Dermis blood vessel endothelial cell (primary cell): ENCODE results near the gene TSPAN15. TPM values are rescaled to one million over a fixed set of nuclear protein-coding genes. Genes with fewer than 3 reads are reported as not detected.
A peak's percentile ranks its signal among the peaks of the same experiment; 100 is the strongest.

ENCODE experiments used
- DNase-seq: peaks from one replicate; pipeline ENCODE4 v3.0.0; 2010
- total RNA-seq: library from RNA; depleted of rRNA; stranded (reverse); fragments of >200 nt; gene quantifications from 2 replicates; pipeline ENCODE4 v1.2.3, GENCODE V29; 2014

The TSPAN15 gene
- total RNA-seq = 108 and 175 TPM in 2 replicates

DNA sequence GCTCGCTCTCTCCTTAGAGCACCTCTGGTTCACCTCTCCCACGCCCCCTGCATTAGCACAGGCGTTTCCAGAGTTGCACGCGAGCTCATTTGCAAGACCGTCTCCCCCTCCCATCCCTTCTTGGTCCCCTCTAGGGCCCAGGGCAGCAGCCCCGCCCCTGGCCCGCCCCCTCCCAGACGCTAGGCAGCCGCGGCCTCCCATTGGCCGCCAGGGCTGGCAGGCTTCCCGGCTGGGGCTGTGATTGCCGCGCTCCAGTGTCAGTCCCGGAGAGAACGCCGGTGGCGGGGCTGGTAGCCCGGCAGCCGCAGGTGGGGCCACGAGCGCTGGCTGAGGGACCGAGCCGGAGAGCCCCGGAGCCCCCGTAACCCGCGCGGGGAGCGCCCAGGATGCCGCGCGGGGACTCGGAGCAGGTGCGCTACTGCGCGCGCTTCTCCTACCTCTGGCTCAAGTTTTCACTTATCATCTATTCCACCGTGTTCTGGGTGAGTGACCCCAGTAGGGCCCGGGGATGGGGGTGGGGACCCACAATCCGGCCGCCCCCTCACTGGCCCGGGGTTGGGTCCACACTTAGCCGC is at the start of gene TSPAN15:
TSS of gene TSPAN15 (plus strand) at position 257 of the 575 bp plus-strand sequence. CDS start at position 387, 130 bp downstream.
- peak; percentile 92 for DNase-seq

DNA sequence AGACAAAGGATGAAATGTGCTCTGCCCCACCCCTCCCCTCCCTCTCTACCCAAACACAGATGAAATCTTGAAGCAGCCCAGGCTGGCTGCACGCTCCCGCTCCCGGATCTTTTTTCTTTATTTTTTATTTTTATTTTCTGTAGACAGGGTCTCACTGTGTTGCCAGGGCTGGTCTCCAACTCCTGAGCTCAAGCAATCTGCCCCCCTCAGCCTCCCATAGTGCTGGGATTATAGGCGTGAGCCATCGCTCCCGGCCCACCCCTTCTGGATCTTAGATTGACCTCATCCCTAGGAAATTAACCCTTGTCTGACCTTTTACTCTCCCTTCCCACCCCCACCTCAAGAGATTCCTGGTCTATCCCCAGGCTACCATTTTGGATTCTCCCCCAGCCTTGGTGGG is 48.9 kb upstream of the TSPAN15 start:
- DNase-seq = no peak

DNA sequence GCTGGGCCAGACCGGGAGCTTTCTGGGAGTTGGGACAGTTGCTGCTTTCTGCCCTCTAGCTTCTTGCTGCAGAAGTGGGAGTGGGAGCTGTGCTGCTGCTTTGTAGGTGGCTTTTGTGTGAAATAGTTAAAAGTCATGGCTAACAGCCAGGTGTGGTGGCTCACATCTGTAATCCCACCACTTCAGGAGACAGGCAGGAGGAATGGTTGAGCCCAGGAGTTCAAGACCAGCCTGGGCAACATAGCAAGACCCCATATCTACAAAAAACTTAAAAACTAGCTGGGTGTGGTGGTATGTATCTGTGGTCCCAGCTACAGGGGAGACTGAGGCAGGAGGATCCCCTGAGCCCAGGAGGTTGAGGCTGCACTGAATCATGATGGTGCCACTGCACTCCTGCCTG is 48.2 kb upstream of the TSPAN15 start:
- DNase-seq = no peak

DNA sequence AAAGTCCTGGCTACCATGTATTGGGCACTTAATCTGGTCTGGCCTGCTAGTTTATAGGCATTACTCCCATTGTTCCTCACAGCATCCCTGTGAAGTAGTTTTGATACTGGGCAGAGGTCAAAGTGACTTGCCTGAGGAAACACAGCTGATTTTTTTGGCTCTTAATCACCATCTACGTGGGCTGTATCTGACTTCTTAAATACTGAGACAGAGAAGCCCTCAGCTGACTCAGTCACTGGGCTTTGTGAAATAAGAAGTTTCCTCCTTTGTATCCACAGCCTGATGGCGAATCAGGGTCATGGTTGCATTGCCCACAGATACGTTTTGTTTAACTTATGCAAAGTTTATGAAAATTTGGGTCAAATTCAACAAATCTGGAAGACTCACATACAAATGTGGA is 47.7 kb upstream of the TSPAN15 start:
- peak; percentile 85 for DNase-seq

DNA sequence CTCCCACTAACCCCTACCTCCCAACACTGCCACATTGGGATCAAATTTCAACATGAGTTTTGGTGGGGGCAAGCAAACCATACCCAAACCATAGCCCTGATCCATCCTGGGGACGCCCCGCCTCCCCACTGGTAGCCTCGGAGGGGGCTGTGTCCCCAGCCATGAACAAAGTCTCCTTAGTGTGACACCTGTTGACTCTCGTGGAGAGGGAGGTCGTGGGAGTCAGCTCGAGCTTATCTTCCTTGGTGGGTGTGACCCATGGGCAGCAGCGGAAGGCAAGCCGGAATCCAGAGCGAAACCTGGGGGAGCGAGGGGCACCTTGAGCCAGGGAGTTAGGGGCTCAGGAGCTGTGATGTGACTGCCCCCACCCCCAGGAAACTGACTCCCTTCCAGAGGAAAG is 46.5 kb upstream of the TSPAN15 start:
- DNase-seq = no peak

DNA sequence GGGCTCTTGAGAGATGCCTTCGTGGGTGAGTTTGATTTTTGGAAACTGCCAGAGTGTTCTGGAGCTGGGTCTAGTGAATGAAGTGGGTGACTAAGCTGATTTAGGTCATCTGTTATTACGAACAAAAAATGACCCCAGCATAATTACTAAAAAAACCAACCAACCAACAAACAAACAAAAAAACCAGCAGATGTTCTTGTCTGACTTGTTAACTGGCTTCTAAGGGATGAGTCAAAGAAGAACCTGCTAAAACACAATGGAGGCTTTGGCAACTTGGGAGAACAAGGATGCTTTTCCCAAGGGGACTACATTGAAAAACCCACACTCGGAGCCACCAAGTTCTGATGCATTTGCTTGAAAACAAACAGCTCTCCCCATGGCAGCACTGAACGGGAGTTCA is 46.0 kb upstream of the TSPAN15 start:
- no peak for DNase-seq

DNA sequence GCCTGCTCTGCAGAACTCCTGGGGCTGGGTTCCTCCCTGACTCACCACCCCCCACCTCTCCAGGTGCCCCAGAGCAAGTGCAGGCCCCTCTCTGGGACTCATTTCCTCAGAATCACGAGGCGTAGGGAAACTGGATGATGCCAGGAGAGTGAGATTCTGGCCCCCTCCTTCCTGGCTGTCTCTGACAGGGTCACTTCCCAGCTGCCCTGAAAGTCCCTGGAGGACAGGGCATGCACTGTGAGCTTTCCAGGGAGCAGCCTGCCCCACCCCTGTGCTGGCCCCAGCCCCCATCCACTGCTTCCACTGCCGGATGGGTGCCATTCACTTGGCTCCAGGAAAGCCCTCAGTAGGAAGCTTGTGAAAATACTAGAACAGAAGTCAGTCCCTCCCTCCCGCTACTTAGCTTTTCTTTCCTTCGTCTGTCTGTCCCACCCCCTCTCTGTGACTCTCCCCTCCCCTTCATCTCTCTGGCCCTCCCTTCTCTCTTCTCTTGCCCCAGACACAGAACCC is 44.9 kb upstream of the TSPAN15 start:
- peak; percentile 57 for DNase-seq

DNA sequence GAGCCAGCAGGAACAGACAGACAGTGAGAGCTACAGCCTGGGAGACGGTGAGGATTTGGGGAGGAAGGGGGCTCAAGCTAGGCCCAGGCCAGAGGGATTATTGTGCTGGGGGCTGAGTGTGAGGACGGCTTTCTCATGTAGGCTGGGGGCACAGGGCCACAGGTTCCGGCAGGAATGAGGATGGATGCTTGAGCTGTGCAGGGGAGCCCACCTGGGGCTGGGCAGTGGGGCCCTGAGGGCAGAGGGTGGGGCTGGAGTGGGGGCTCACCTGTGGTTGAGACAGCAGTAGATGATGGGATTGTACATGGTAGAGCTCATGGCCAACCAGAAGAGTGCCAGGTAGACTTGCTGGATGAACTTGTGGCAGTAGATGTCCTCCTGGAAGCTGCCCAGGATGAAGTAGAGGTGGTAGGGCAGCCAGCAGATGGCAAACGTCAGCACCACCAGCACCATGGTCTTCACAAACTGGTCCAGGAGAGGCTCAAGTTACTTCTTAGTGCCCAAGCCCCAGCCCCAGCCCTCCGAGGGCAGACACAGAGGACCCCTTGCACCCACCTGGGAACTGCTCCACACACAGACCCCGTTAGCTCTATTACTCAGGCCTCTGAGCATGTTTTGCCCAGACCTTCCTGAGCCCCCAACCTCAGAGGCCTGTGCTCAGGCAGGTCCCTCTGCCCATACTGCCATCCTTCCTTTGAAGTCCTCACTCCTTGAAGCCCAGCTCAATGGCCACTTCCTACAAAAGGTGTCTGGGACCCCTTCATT is 44.3 kb upstream of the TSPAN15 start:
- DNase-seq = no peak

DNA sequence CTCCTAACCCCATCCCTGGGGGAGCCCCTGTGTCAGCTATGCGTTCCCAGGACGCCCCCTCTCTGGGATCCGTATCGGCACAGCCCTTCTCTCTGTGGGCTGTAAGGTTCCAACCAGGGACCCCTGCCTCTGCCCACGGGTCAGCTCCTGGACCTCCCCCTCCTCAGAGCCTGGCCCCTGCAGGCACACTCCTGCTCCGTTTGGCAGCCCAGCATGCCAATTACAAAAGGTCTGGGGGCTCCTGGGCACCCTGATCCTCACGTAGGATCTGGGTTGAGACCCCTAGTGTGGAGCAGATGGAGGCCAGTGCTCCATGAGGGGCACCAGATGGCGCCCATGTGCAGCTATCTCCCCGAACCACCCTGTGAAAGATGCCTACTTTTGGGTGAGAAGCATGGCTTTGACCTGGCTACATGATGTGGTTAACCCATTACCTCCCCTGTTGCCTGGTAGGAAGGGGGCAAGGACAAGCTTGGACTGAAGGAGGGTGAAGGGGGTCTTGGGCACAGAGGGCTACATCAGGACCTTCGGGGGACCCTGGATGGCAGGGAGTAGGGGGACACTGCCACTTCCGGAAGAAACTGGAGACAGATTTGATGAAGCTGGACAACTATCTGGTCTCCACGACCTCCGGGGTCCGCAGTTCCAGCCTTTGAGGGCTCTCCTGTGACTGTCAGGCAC is 43.5 kb upstream of the TSPAN15 start:
- peak; percentile 65 for DNase-seq

DNA sequence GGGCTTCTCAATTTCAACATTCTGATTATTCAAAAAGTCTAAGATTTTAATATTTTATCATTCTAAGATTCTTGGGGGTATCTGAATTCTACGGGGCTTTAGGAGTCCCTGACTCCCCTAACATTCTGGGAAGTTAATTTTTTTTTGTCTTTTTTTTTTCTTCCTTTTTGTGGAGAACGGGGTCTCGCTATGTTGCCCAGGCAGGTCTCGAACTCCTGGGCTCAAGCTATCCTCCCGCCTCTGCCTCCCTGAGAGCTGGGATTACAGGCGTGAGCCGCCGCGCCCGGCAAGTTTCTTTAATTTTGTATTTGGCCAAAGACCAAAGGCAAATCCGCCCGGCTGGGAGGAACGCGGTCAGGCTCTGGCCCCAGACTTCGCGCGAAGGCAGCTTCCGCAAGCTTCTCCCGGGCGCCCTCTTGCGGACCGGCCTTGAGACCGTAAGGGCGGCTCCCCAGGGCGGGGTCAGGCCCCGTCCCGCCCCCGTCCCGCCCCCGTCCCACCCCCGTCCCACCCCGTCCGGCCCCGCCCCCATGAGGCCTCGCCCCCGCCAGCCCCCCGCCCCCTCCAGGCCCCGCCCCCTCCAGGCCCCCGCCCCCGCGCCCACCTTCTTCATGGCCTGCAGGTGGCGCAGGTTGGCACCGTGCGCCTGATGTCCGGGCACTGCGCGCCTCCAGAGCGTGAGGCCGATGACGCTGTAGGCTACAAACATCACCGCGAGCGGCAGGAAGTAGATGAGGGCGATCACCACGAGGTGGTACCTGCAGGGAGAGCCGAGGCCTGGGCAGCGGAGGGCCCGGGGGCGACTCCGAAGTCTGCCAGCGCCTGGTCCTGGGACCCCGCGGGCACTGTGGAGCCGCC is 42.7 kb upstream of the TSPAN15 start:
- peak; percentile 95 for DNase-seq

DNA sequence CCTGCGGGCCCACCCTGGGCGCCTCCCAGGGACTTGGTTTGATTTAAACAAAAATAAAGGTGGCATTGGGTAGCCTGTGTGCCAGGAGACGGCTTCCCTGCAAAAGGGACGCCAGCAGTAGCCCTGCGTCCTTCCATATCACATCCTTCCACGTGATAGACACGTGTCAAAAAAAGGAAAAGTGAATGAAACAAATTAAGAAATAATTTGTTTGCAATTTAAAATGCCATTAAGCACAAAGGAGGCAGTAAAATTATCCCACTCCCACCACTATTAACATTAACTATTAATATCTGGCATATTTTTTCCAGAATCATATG is 42.1 kb upstream of the TSPAN15 start:
- no peak for DNase-seq

DNA sequence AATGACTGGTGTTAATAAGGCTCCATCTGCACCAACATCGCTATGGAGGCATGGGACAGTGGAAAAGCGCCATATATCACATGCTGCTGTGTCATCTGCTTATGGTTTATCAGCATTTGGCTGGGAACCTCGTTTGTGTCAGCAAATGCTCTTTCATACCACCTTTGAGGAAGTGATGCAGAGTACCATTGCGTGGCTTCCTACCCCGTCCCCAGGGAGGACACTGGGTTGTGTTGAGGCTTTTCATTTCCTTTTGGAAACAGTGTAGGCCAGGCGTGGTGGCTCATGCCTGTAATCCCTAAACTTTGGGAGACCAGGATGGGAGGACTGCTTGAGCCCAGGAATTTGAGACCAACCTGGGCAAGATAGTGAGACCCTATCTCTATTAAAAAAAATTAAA is 41.3 kb upstream of the TSPAN15 start:
- DNase-seq = no peak

DNA sequence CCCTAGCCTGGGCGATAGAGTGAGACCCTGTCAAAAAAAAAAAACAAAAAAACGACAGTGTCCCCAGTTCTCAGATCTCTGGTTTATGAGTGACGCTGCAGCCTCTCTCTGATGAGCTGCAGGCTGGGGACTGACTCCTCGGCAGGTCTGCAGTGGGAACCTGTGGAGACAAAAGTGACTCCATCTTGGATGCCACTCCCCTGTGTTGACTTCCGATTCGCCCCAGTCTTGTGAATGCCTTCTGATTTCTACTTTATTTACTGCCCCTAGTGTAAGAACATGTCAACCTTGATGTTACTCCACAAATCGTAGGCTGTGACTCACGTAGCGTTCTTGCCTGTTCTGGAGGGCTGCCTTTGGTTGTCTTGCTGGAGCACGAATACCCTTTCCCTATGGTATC is 40.8 kb upstream of the TSPAN15 start:
- no peak for DNase-seq

DNA sequence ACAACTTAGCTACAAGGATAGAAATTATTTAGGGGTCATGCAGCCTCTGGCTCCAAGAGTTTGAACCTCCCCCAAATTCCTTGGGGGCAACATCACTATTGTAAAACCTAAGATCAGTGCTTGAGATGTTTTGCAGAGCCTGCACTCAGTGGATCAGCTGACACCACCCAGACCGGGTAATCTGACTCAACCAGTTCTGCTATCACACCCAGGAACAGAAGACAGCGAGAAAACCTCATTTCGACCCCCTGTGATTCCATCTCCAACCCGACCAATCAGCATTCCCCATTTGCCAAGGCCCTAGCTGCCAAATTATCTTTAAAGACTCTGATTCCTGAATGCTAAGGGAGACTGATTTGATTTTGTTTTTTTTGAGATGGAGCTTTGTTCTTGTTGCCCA is 39.8 kb upstream of the TSPAN15 start:
- DNase-seq = no peak

DNA sequence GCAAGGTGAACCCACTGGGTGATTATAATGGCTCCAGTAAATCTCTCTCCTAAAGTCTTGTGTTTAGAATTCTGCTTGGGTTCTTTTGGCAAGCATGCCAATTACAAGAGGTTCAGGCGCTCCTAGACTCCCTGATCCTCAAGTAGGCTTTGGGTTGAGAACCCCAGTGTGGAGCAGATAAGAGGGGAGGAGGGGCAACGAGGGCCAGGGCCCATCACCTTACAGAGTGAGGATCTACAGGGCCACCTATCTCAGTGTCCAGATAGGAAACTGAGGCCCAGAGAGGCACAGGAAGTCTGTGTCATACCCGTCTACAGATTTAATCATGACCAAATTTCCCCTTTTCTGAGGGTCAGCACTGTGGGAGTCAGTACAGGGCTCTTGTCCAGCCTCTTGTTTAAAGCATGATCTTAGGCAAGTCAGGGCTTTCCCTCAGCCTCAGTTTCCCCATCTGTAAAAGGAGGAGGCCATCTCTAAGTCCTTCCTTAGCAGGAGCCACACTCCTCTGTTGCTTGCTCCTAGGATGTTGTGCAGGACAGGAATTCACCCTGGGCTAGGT is 39.0 kb upstream of the TSPAN15 start:
- no peak for DNase-seq

DNA sequence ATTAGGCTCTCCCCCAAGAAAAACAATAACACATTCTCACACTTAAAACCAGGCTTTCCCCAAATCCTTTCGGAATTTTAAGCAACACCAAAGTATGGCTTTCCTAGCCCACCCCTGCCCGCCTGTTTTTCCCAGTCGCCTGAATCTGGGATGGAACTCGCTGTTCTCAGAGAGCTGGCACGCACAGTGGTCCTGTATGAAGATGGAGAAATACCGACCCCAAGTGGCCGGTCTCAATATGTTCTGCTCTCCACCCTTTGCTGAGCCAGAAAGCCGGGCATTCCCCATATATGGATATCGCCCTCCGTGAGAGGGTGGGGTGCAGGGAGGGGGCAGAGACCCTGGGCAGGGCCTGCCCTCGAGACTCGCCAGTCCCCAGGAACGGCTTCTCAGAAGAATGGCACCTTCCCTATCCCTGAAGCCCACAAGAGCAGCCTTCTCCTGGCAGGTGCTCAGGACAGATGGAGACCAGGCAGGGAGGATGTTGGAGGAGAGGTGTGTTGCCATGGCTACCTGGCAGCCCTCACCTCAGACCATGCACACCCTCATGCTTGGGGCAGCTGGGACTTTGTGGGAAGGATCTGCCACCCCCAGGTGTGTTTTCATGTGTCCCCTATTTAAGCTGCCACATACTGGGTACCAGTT is 37.9 kb upstream of the TSPAN15 start:
- peak; percentile 84 for DNase-seq

DNA sequence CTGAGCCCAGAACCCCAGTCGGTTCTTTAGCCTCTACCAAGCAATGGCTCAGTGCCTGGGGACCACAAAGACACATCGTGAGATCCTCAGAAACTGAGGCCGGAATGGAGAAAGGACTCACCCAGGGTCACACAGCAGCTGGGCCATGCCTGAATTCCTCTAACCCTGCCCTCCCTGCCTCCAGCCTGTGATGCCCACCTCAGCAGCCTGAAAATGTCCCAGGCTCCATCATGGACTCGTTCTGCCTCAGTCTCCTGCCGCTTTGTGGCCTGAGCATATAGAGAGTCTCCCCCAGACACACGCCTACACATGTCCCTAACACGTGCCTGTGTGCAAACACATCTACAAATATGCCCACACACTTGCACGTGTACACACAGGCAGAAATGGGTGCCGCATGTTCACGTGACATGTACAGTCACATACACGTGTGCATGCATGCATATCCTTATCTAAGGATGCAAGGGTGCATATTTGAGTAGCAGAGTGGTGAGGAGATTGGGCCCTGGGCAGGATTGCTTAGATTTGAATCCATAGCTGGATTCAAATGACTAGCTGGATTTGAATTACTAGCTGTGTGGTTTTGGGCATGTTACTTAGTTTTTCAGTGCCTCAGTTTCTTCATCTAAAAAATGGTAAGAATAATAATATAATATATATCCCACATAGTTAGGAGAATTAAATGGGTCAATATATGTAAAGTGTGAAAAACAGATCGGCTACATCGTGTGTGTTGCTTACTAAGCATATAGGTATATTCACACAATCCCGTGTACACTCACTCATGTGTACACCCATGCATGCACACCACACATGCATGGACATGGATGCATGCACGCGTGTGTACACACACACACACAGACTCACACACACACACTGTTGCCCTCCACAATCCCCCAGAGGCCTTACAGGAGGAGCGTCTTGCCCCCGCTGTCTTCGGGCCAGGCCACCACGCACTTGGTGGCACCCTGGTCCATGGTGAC is 36.9 kb upstream of the TSPAN15 start:
- DNase-seq = no peak

DNA sequence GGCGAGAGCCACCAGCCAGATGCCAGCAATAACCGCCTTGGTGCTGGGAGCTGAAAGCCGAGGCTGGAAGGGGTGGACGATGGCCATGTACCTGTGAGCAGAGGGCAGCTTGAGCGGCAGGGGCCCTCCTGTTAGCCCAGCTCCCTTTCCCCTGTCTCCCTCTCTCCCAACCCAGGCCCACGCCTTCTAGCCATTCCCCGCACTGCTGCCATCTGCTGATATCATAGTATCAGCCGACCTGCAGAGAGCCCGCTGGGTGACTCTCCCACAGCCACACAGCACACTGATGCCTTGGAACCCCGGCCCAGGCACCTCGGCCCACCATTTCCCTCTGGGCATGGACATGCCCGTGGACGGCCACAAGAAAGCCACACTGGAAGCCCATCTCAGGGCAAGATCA is 36.2 kb upstream of the TSPAN15 start:
- DNase-seq = no peak

DNA sequence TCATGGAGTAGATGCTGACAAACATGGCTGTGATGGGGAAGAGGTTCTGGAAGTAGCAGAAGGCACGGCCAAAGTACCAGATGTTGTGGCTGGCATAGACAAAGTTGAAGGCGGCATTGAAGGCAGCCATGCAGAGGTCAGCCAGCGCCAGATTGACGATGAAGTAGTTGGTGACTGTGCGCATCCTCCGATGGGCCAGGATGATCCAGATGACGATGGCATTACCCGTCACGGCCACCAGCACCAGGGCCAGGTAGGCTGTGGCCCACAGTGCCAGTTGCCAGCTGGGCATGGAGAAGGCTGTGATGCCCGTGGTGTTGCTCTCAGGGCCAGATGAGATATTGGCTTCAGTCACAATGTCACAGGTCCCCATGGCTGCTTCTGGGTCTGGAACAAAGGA is 35.3 kb upstream of the TSPAN15 start:
- DNase-seq = no peak

DNA sequence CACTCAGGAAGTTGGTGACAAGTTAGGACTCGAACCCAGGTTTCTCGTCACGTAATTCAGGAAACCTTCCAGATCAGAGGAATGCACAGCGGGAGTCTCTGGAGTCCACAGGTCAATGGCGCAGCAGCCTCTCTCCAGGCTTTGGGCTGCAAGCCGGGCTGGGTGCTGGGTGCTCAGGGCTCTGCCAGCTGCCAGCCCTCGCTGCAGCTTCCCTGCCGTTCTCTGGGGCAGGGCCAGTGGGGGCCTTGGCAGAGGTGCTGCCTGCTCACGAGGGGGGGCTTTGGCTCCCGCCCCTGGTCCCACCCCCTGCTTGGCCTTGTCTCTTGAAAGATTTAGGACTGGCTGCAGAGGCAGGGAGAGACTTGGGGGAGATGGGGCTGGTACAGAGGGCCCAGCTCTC is 34.6 kb upstream of the TSPAN15 start, which contains the start of gene TACR2:
TSS of gene TACR2 (minus strand) at position 224 of the 400 bp plus-strand sequence. CDS start 595 bp downstream, outside the sequence.
- DNase-seq = no peak

DNA sequence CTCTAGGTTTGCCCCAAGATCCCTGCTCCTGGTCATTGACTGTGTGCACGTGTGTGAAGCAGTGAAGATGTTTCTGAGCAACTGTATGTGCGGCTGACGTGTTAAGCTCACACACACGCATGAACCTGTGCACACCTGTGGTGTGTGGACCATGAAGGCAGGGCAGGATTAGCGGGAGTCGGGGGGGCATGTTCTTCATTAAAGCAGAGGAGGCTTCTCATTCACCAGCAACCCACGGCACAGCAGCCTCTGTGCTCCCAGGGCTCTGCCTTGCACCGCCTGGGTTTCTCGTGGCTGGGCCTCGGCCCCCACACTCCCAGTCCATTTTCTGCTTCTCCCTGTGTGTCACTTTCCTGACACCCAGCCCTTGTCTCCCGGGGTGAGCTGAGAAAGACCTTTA is 33.7 kb upstream of the TSPAN15 start:
- no peak for DNase-seq
